Stomach (tissue), 4 donors: ENCODE data around the gene CHCHD6.

ENCODE experiments used
- CTCF ChIP-seq, 7 experiments: fragments of 450-650 bp in 4 of 7; fragments of 200-600 bp in 3 of 7; sonication (generic) in 3 of 7; IDR thresholded peaks; one replicate each; pipeline ENCODE4 v1.5.1; 2016 to 2019; ENCODE audit warnings: antibody characterized with exemption in 7 of 7, control low read depth in 2 of 7, mild to moderate bottlenecking in 1 of 7
- EP300 ChIP-seq: sonication (generic); formaldehyde crosslinking; IDR thresholded peaks from one replicate; pipeline ENCODE4 v1.6.1; 2017; ENCODE audit warnings: antibody characterized with exemption
- POLR2A ChIP-seq, 4 donors: fragments of 450-650 bp; IDR thresholded peaks; one replicate each; pipeline ENCODE4 v1.6.1; 2016; ENCODE audit warnings: antibody characterized with exemption in 4 of 4, control low read depth in 2 of 4, mild to moderate bottlenecking in 1 of 4, moderate library complexity in 1 of 4
- POLR2AphosphoS5 ChIP-seq, 3 donors: sonication (generic); formaldehyde crosslinking; IDR thresholded peaks; one replicate each; pipeline ENCODE4 v1.6.1; 2016; ENCODE audit warnings: antibody characterized with exemption in 3 of 3

- TF ChIP-seq CTCF (IDR thresholded peaks at IDR 0.05) (no peak), EP300 (no peak), POLR2A (IDR thresholded peaks at IDR 0.05) (no peak), POLR2AphosphoS5 (IDR thresholded peaks at IDR 0.05) (no peak)
Observed at GRCh38 chr3:126937533-126937932, 233.5 kb downstream of the CHCHD6 start.
